Endodermal cell (in vitro differentiated cells): ENCODE results near the gene UHRF2. TPM values are rescaled to one million over a fixed set of nuclear protein-coding genes. Genes with fewer than 3 reads are reported as not detected.

Source experiments
- DNase-seq: peaks from one replicate; pipeline ENCODE4 v3.0.0-alpha.2; 2017
- H3K27ac ChIP-seq: 2 replicates; pipeline ENCODE4 v1.5.1; 2013; ENCODE audit warnings: mild to moderate bottlenecking, low read depth, low read length, moderate library complexity
- H3K27me3 ChIP-seq: 2 replicates; pipeline ENCODE4 v1.6.1; 2013; ENCODE audit warnings: mild to moderate bottlenecking, low read length, moderate library complexity; ENCODE audit not compliant: insufficient read depth, control insufficient read depth, poor library complexity, severe bottlenecking
- H3K36me3 ChIP-seq: 2 replicates; pipeline ENCODE4 v1.7.0; 2013; ENCODE audit warnings: mild to moderate bottlenecking, low read length, moderate library complexity; ENCODE audit not compliant: control insufficient read depth, insufficient read depth
- H3K4me1 ChIP-seq: one replicate; pipeline ENCODE4 v1.7.0; 2013; ENCODE audit warnings: low read length; ENCODE audit not compliant: control insufficient read depth, insufficient read depth
- H3K4me3 ChIP-seq: 2 replicates; pipeline ENCODE4 v1.5.1; 2013; ENCODE audit warnings: mild to moderate bottlenecking, low read length, moderate library complexity
- H3K9ac ChIP-seq: 2 replicates; pipeline ENCODE4 v1.6.1; 2013; ENCODE audit warnings: mild to moderate bottlenecking, low read length, moderate library complexity; ENCODE audit not compliant: poor library complexity, severe bottlenecking; ENCODE audit errors: extremely low read depth
- H3K9me3 ChIP-seq: 2 replicates; pipeline ENCODE4 v1.6.1; 2013; ENCODE audit warnings: mild to moderate bottlenecking, low read length, moderate library complexity; ENCODE audit not compliant: control insufficient read depth
- H3K27ac Mint-ChIP-seq: 2 replicates; pipeline ENCODE4 v1.8.0; 2020; ENCODE audit warnings: mixed read lengths
- H3K27me3 Mint-ChIP-seq: 2 replicates; pipeline ENCODE4 v1.8.0; 2021; ENCODE audit warnings: mild to moderate bottlenecking, mixed read lengths; ENCODE audit not compliant: insufficient read depth
- H3K36me3 Mint-ChIP-seq: 2 replicates; pipeline ENCODE4 v1.8.0; 2020; ENCODE audit warnings: low read depth, mixed read lengths
- H3K4me1 Mint-ChIP-seq: 2 replicates; pipeline ENCODE4 v1.8.0; 2020; ENCODE audit warnings: mixed read lengths
- H3K4me3 Mint-ChIP-seq: 2 replicates; pipeline ENCODE4 v1.8.0; 2020; ENCODE audit warnings: mild to moderate bottlenecking, moderate library complexity, mixed read lengths
- H3K9me3 Mint-ChIP-seq: 2 replicates; pipeline ENCODE4 v1.8.0; 2020; ENCODE audit warnings: mild to moderate bottlenecking, mixed read lengths
- WGBS, 2 experiments: methylation state at CpG; one replicate each; pipeline versions ENCODE4 v1.1.5 to v1.1.7; 2013; ENCODE audit warnings: missing lambda C conversion rate in 2 of 2, mixed read lengths in 1 of 2; ENCODE audit not compliant: insufficient coverage in 1 of 2, insufficient read length in 1 of 2; 5-methylcytosine and 5-hydroxymethylcytosine counted together
- total RNA-seq, 2 donors: library from RNA; stranded (reverse); fragmentation: NEBNext Ultra II Directional in 1 of 2; extraction: Animal tissue kit (Norgen Biotek cat#: 25700) in 1 of 2; gene quantifications; 2 replicates in 1 of 2; 3 replicates in 1 of 2; pipeline ENCODE4 v1.2.1, GENCODE V29; 2021
- TF ChIP-seq, protein P1 (sequence below): fragments of 200-600 bp; sonication (generic); conservative IDR thresholded peaks from 2 replicates; pipeline ENCODE4 v1.5.0; 2021; ENCODE audit warnings: antibody characterized with exemption, mild to moderate bottlenecking

Gene UHRF2
- total RNA-seq, 2 donors from 2014 or later, result 69.4 to 83.2 TPM

DNA sequence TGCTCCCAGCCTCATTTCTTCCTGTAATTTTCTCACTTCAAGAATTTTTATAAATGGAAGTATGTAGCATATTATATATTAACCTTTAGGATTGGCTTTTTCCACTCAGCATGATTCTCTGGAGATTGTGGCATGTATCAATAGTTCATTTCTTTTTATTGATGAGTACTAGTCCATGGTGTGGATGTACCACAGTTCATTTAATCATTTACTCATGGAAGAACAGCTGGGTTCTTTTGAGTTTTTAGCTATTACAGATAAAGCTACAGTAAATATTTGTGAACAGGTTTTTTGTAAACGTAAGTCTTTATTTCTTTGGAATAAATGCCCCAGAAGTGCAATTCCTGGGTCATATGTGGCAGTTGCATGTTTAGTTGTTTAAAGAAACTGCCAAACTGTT, 76.1 kb downstream of the UHRF2 start:
- peaks cover 3% of the 10 kb centered on the region for H3K4me1 Mint-ChIP-seq
- Histone ChIP-seq H3K27me3 (no peaks in the 10 kb centered on the region), H3K4me3 (no peak overlapping the region), H3K36me3 (peaks cover 64% of the 10 kb centered on the region), H3K4me1 (no peaks in the 10 kb centered on the region), H3K9ac (no peak overlapping the region), H3K27ac (no peak overlapping the region), H3K9me3 (no peaks in the 10 kb centered on the region)
- H3K9me3 Mint-ChIP-seq, result no peaks in the 10 kb centered on the region
- TF ChIP-seq, protein P1, sequence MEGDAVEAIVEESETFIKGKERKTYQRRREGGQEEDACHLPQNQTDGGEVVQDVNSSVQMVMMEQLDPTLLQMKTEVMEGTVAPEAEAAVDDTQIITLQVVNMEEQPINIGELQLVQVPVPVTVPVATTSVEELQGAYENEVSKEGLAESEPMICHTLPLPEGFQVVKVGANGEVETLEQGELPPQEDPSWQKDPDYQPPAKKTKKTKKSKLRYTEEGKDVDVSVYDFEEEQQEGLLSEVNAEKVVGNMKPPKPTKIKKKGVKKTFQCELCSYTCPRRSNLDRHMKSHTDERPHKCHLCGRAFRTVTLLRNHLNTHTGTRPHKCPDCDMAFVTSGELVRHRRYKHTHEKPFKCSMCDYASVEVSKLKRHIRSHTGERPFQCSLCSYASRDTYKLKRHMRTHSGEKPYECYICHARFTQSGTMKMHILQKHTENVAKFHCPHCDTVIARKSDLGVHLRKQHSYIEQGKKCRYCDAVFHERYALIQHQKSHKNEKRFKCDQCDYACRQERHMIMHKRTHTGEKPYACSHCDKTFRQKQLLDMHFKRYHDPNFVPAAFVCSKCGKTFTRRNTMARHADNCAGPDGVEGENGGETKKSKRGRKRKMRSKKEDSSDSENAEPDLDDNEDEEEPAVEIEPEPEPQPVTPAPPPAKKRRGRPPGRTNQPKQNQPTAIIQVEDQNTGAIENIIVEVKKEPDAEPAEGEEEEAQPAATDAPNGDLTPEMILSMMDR, result no peak
- peaks cover 54% of the 10 kb centered on the region for H3K36me3 Mint-ChIP-seq
- no peaks in the 10 kb centered on the region for H3K27me3 Mint-ChIP-seq
- WGBS, 2 experiments, result 89 to 100% methylated on average over 1 of the region's 1 CpG
- H3K4me3 Mint-ChIP-seq, result no peak overlapping the region
- DNase-seq, result no peak
- H3K27ac Mint-ChIP-seq, result no peak overlapping the region

- Histone ChIP-seq H3K4me3 (no peak overlapping the region), H3K9me3 (no peaks in the 10 kb centered on the region), H3K36me3 (peaks cover 68% of the 10 kb centered on the region), H3K9ac (no peak overlapping the region), H3K27me3 (no peaks in the 10 kb centered on the region), H3K4me1 (no peaks in the 10 kb centered on the region), H3K27ac (no peak overlapping the region)
- Mint-ChIP-seq H3K36me3 (peaks cover 48% of the 10 kb centered on the region), H3K9me3 (no peaks in the 10 kb centered on the region), H3K27me3 (no peaks in the 10 kb centered on the region), H3K4me3 (no peak overlapping the region), H3K27ac (peak overlapping the region; percentile 62), H3K4me1 (peaks cover 3% of the 10 kb centered on the region)
- no peak for DNase-seq
- 88 to 96% methylated on average over 1 to 2 of the region's 2 CpGs for WGBS, 2 experiments
- TF ChIP-seq, protein P1, result no peak
Observed at GRCh38 chr9:6490863-6491262, 77.9 kb downstream of the UHRF2 start.

DNA sequence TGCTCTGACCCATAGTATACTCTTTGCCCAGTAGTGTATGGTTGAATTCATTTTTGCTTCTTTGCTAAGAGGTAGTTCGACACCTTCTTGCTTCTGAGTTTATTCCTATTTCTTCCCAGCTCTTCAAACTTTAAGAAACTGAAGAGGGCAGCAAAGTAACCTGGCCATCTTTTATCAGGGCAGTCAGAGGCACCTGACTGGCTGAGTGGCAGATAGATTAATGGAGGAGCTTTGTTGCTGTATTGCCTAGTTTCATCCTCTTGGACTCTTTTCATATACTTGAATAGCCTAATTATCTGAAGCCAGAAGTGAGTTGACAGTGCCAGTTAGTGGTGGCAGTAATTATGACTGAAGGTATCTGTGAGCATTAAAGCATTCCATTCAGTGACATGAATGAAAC, 82.5 kb downstream of the UHRF2 start:
- Histone ChIP-seq H3K4me1 (peaks cover 6% of the 10 kb centered on the region), H3K4me3 (no peak overlapping the region), H3K27ac (no peak overlapping the region), H3K9ac (no peak overlapping the region), H3K9me3 (no peaks in the 10 kb centered on the region), H3K27me3 (no peaks in the 10 kb centered on the region), H3K36me3 (peaks cover 75% of the 10 kb centered on the region)
- TF ChIP-seq, protein P1, result peak; percentile 55
- H3K9me3 Mint-ChIP-seq, result no peaks in the 10 kb centered on the region
- H3K4me3 Mint-ChIP-seq, result no peak overlapping the region
- DNase-seq, result no peak
- peaks cover 10% of the 10 kb centered on the region for H3K4me1 Mint-ChIP-seq
- no peaks in the 10 kb centered on the region for H3K27me3 Mint-ChIP-seq
- peaks cover 52% of the 10 kb centered on the region for H3K36me3 Mint-ChIP-seq
- H3K27ac Mint-ChIP-seq, result peak overlapping the region; percentile 2
- 100% methylated on average over 1 of the region's 1 CpG for WGBS, 2 experiments
